NCI-H1092 treated with DMSO at 0.1 percent for 48 hours (cell line): Measurements from ENCODE around the gene GOLGA7B.
A peak's percentile ranks its signal among the peaks of the same experiment; 100 is the strongest.

Experiments
- DNase-seq: peaks from one replicate; lab custom pipeline; 2025; lab: John Stamatoyannopoulos, UW

Gene GOLGA7B

GRCh38 chr10:97895084-97895483 lies 45.4 kb downstream of the GOLGA7B start:
- no peak for DNase-seq

- DNase-seq: no peak
Observed at GRCh38 chr10:97895915-97896314, 46.3 kb downstream of the GOLGA7B start.

- no peak for DNase-seq
Observed at GRCh38 chr10:97896756-97897358, 47.2 kb downstream of the GOLGA7B start.

GRCh38 chr10:97898429-97898828 lies 48.8 kb downstream of the GOLGA7B start:
- DNase-seq: no peak

- DNase-seq: no peak
Observed at GRCh38 chr10:97901381-97901780, 51.7 kb downstream of the GOLGA7B start.

- DNase-seq: peak; percentile 54
Observed at GRCh38 chr10:97903128-97904017, 53.7 kb downstream of the GOLGA7B start.

GRCh38 chr10:97904018-97904381 lies 54.4 kb downstream of the GOLGA7B start:
- no peak for DNase-seq

- DNase-seq: no peak
Observed at GRCh38 chr10:97904576-97904975, 54.9 kb downstream of the GOLGA7B start.

- DNase-seq: no peak
Observed at GRCh38 chr10:97905276-97905675, 55.6 kb downstream of the GOLGA7B start.

- DNase-seq: no peak
Observed at GRCh38 chr10:97907211-97907610, 57.6 kb downstream of the GOLGA7B start.

GRCh38 chr10:97907830-97908229 lies 58.2 kb downstream of the GOLGA7B start:
- DNase-seq: no peak

- DNase-seq: no peak
Observed at GRCh38 chr10:97910661-97911060, 61.0 kb downstream of the GOLGA7B start.

- DNase-seq: no peak
Observed at GRCh38 chr10:97911217-97911616, 61.6 kb downstream of the GOLGA7B start.

- DNase-seq: no peak
Observed at GRCh38 chr10:97913193-97913592, 63.5 kb downstream of the GOLGA7B start.

- no peak for DNase-seq
Observed at GRCh38 chr10:97913614-97914013, 64.0 kb downstream of the GOLGA7B start.

- no peak for DNase-seq
Observed at GRCh38 chr10:97914171-97914836, 64.7 kb downstream of the GOLGA7B start.

- peak; percentile 30 for DNase-seq
Observed at GRCh38 chr10:97914837-97915211, 65.2 kb downstream of the GOLGA7B start.

- DNase-seq: no peak
Observed at GRCh38 chr10:97915346-97916131, 65.9 kb downstream of the GOLGA7B start.

- no peak for DNase-seq
Observed at GRCh38 chr10:97916586-97916985, 66.9 kb downstream of the GOLGA7B start.

GRCh38 chr10:97919012-97919411 lies 69.4 kb downstream of the GOLGA7B start:
- DNase-seq: no peak

GRCh38 chr10:97920865-97921264 lies 71.2 kb downstream of the GOLGA7B start:
- DNase-seq: no peak
